Measurements from ENCODE around the gene GAS6.

DNA sequence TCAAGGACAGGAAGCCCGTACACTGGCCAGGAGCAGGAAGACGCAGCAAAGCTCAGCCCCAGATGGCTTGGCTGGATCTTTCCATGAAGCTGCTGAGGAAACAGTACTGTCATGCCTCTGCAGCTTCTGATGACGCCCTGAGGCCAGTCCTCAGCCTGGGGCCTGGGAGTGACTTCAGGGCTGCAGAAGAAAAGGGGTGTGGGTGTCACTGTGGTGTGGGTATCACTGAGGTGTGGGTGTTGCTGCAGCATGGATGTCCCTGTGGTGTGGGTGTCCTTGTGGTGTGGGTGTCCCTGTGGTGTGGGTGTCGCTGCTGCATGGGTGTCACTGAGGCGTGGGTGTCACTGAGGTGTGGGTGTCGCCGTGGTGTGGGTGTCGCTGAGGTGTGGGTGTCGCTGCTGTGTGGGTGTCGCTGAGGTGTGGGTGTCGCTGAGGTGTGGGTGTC lies 12.0 kb upstream of the GAS6 start:
- TF ChIP-seq, protein P1, sequence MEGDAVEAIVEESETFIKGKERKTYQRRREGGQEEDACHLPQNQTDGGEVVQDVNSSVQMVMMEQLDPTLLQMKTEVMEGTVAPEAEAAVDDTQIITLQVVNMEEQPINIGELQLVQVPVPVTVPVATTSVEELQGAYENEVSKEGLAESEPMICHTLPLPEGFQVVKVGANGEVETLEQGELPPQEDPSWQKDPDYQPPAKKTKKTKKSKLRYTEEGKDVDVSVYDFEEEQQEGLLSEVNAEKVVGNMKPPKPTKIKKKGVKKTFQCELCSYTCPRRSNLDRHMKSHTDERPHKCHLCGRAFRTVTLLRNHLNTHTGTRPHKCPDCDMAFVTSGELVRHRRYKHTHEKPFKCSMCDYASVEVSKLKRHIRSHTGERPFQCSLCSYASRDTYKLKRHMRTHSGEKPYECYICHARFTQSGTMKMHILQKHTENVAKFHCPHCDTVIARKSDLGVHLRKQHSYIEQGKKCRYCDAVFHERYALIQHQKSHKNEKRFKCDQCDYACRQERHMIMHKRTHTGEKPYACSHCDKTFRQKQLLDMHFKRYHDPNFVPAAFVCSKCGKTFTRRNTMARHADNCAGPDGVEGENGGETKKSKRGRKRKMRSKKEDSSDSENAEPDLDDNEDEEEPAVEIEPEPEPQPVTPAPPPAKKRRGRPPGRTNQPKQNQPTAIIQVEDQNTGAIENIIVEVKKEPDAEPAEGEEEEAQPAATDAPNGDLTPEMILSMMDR (IDR thresholded peaks at IDR 0.05), result no peak
- no peak for TF ChIP-seq EZH2 (IDR thresholded peaks at IDR 0.05; ENCODE audit: borderline replicate concordance, insufficient read depth, low read depth, low read length, poor library complexity, severe bottlenecking)
